GM23338 (cell line): ENCODE results near the gene SI. TPM values are rescaled to one million over a fixed set of nuclear protein-coding genes. Genes with fewer than 3 reads are reported as not detected.
A peak's percentile ranks its signal among the peaks of the same experiment; 100 is the strongest.

ENCODE experiments used
- ATAC-seq: fragments of 200-7000 bp; cut with Tn5 transposase; 3 replicates; pipeline ENCODE4 v1.9.1; 2020
- DNase-seq: peaks from one replicate; pipeline ENCODE4 v3.0.0-alpha.2; 2015; ENCODE audit warnings: low spot score
- H2AFZ ChIP-seq: fragments of 200-600 bp; sonication (generic); 2 replicates; pipeline ENCODE4 v1.8.0; 2016; ENCODE audit warnings: antibody characterized with exemption, mild to moderate bottlenecking, moderate library complexity
- H3F3A ChIP-seq: fragments of 200-600 bp; sonication (generic); replicated peaks from 2 replicates; pipeline ENCODE4 v1.8.0; 2017; ENCODE audit warnings: antibody characterized with exemption, mixed run types, low read depth
- H3K27ac ChIP-seq: fragments of 200-600 bp; sonication (generic); 2 replicates; pipeline ENCODE4 v1.6.1; 2016; ENCODE audit warnings: low read depth
- H3K27me3 ChIP-seq: fragments of 200-600 bp; sonication (generic); 2 replicates; pipeline ENCODE4 v1.8.0; 2016; ENCODE audit warnings: mild to moderate bottlenecking, mixed run types, moderate library complexity; ENCODE audit not compliant: insufficient read depth
- H3K36me3 ChIP-seq: fragments of 200-600 bp; sonication (generic); 2 replicates; pipeline ENCODE4 v1.8.0; 2016; ENCODE audit warnings: mild to moderate bottlenecking; ENCODE audit not compliant: insufficient read depth
- H3K4me1 ChIP-seq: fragments of 200-600 bp; sonication (generic); 2 replicates; pipeline ENCODE4 v1.8.0; 2016; ENCODE audit warnings: mild to moderate bottlenecking, moderate library complexity; ENCODE audit not compliant: insufficient read depth
- H3K4me2 ChIP-seq: fragments of 200-600 bp; sonication (generic); 2 replicates; pipeline ENCODE4 v1.7.1; 2017; ENCODE audit warnings: mixed run types
- H3K4me3 ChIP-seq: fragments of 200-600 bp; sonication (generic); 2 replicates; pipeline ENCODE4 v1.6.1; 2016; ENCODE audit warnings: mixed run types
- H3K79me2 ChIP-seq: fragments of 200-600 bp; sonication (generic); replicated peaks from 2 replicates; pipeline ENCODE4 v1.8.0; 2017; ENCODE audit warnings: mild to moderate bottlenecking; ENCODE audit not compliant: insufficient read depth
- H3K9me2 ChIP-seq: fragments of 200-600 bp; sonication (generic); 2 replicates; pipeline ENCODE4 v1.8.0; 2017; ENCODE audit not compliant: insufficient read depth
- H4K20me1 ChIP-seq: fragments of 200-600 bp; sonication (generic); replicated peaks from 2 replicates; pipeline ENCODE4 v1.8.0; 2017; ENCODE audit warnings: mild to moderate bottlenecking; ENCODE audit not compliant: insufficient read depth
- H3K27ac Mint-ChIP-seq: 2 replicates; pipeline ENCODE4 v1.8.0; 2020; ENCODE audit warnings: inconsistent platforms, mild to moderate bottlenecking, moderate library complexity, mixed read lengths
- H3K27me3 Mint-ChIP-seq: 3 replicates; pipeline ENCODE4 v1.8.0; 2022; ENCODE audit warnings: low read depth, mild to moderate bottlenecking, moderate library complexity, mixed read lengths, inconsistent platforms; ENCODE audit not compliant: insufficient read depth, poor library complexity
- H3K36me3 Mint-ChIP-seq: 3 replicates; pipeline ENCODE4 v1.8.0; 2021; ENCODE audit warnings: low read depth, mild to moderate bottlenecking, inconsistent platforms, moderate library complexity, mixed read lengths
- H3K4me1 Mint-ChIP-seq: 3 replicates; pipeline ENCODE4 v1.8.0; 2020; ENCODE audit warnings: mild to moderate bottlenecking, inconsistent platforms, mixed read lengths
- H3K4me3 Mint-ChIP-seq: 3 replicates; pipeline ENCODE4 v1.8.0; 2021; ENCODE audit warnings: moderate library complexity, mild to moderate bottlenecking, inconsistent platforms, mixed read lengths
- H3K9me3 Mint-ChIP-seq: 3 replicates; pipeline ENCODE4 v1.8.0; 2020; ENCODE audit warnings: moderate library complexity, mild to moderate bottlenecking, inconsistent platforms, mixed read lengths
- CTCF ChIP-seq, 2 experiments: fragments of 200-600 bp in 1 of 2; sonication (generic) in 1 of 2; conservative IDR thresholded peaks; 2 replicates each; pipeline versions ENCODE4 v1.5.1 to v1.6.1; 2016 to 2017; ENCODE audit warnings: antibody characterized with exemption in 2 of 2, low read depth in 2 of 2, mild to moderate bottlenecking in 2 of 2, moderate library complexity in 1 of 2
- JUNB ChIP-seq: IDR thresholded peaks from one replicate; pipeline ENCODE4 v1.6.1; 2016; ENCODE audit warnings: antibody characterized with exemption; ENCODE audit not compliant: unreplicated experiment
- NANOG ChIP-seq: IDR thresholded peaks from 2 replicates; pipeline ENCODE4 v1.6.1; 2016; ENCODE audit warnings: antibody characterized with exemption, borderline replicate concordance
- POLR2AphosphoS5 ChIP-seq: IDR thresholded peaks from 2 replicates; pipeline ENCODE4 v1.6.1; 2016; ENCODE audit warnings: antibody characterized with exemption, low read depth
- REST ChIP-seq: IDR thresholded peaks from one replicate; pipeline ENCODE4 v1.6.1; 2018; ENCODE audit warnings: antibody characterized with exemption; ENCODE audit not compliant: unreplicated experiment
- STAT1 ChIP-seq: IDR thresholded peaks from one replicate; pipeline ENCODE4 v1.6.1; 2016; ENCODE audit warnings: antibody characterized with exemption; ENCODE audit not compliant: unreplicated experiment
- ZNF331 ChIP-seq: fragments of 250-450 bp; sonication (Bioruptor Pico); IDR thresholded peaks from 2 replicates; pipeline ENCODE4 v1.5.0; 2020; ENCODE audit warnings: low read depth, mild to moderate bottlenecking, moderate library complexity
- polyA plus RNA-seq: library from polyadenylated mRNA; unstranded; fragments of >200 nt; fragmentation: Nextera tagmentation; extraction: Ambion mirVana; gene quantifications from 2 replicates; pipeline ENCODE4 v1.2.1, GENCODE V29; 2016
- total RNA-seq: library from RNA; depleted of rRNA; stranded (reverse); fragments of >200 nt; shearing (Covaris generic); gene quantifications from 2 replicates; pipeline ENCODE4 v1.2.3, GENCODE V29; 2014
- TF ChIP-seq, protein P1 (sequence below): IDR thresholded peaks from 2 replicates; pipeline ENCODE4 v1.6.1; 2016; ENCODE audit warnings: antibody characterized with exemption

The SI gene
- total and polyA plus RNA-seq, 2 experiments from 2014 or later, result not detected

GRCh38 chr3:165125836-165126235 lies 47.5 kb upstream of the SI start:
- Histone ChIP-seq H3F3A (no peaks in the 10 kb centered on the region), H3K4me1 (no peaks in the 10 kb centered on the region), H3K27ac (no peak overlapping the region), H3K36me3 (no peaks in the 10 kb centered on the region), H3K9me2 (no peaks in the 10 kb centered on the region), H3K79me2 (no peaks in the 10 kb centered on the region), H3K27me3 (no peaks in the 10 kb centered on the region), H2AFZ (peak overlapping the region; percentile 45; the same call in 1 of the 2 replicates), H4K20me1 (no peaks in the 10 kb centered on the region), H3K4me2 (no peak overlapping the region), H3K4me3 (no peak overlapping the region)
- DNase-seq (no peak), ATAC-seq (no peak)
- Mint-ChIP-seq H3K27me3 (peaks cover 5% of the 10 kb centered on the region), H3K36me3 (no peaks in the 10 kb centered on the region), H3K4me1 (no peaks in the 10 kb centered on the region), H3K27ac (no peak overlapping the region), H3K4me3 (no peak overlapping the region), H3K9me3 (no peaks in the 10 kb centered on the region; the same call in 1 of the 3 replicates)
- TF ChIP-seq, protein P1, sequence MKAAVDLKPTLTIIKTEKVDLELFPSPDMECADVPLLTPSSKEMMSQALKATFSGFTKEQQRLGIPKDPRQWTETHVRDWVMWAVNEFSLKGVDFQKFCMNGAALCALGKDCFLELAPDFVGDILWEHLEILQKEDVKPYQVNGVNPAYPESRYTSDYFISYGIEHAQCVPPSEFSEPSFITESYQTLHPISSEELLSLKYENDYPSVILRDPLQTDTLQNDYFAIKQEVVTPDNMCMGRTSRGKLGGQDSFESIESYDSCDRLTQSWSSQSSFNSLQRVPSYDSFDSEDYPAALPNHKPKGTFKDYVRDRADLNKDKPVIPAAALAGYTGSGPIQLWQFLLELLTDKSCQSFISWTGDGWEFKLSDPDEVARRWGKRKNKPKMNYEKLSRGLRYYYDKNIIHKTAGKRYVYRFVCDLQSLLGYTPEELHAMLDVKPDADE, result no peak
- TF ChIP-seq POLR2AphosphoS5 (no peak), ZNF331 (no peak), STAT1 (no peak), JUNB (no peak), CTCF (conservative IDR thresholded peaks at IDR 0.05; ENCODE audit: low read depth in 2 of 2) (no peak)

GRCh38 chr3:165111401-165111800 lies 33.1 kb upstream of the SI start:
- Histone ChIP-seq H3F3A (no peaks in the 10 kb centered on the region), H4K20me1 (no peaks in the 10 kb centered on the region), H3K9me2 (no peaks in the 10 kb centered on the region), H3K4me3 (no peak overlapping the region), H3K4me1 (no peaks in the 10 kb centered on the region), H3K79me2 (no peaks in the 10 kb centered on the region), H2AFZ (no peak overlapping the region), H3K27ac (no peak overlapping the region), H3K4me2 (no peak overlapping the region), H3K27me3 (no peaks in the 10 kb centered on the region), H3K36me3 (no peaks in the 10 kb centered on the region)
- no peak overlapping the region for H3K4me3 Mint-ChIP-seq
- H3K36me3 Mint-ChIP-seq, result no peaks in the 10 kb centered on the region
- H3K27me3 Mint-ChIP-seq, result no peaks in the 10 kb centered on the region
- TF ChIP-seq NANOG, result no peak
- TF ChIP-seq, protein P1, result no peak
- DNase-seq (no peak), ATAC-seq (no peak)
- H3K27ac Mint-ChIP-seq, result no peak overlapping the region
- no peaks in the 10 kb centered on the region for H3K4me1 Mint-ChIP-seq
- H3K9me3 Mint-ChIP-seq, result no peaks in the 10 kb centered on the region

DNA sequence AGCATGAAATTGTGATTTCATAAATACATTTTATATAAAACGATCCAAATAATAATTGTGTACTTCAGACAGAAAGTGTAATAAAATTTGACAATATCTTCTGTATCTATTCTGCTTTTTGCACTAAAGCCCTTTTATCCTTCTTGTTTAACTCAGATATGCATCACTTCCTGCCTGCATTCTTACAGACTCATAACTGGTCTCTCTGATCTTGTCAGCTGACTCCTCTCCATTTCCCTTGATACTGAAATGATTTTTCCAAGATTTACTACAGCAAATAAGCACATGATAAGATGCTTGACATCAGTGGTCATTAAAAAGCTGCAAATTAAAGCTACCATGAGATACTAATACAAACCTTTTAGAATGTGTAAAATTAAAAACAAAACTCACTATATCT lies 25.3 kb upstream of the SI start:
- Mint-ChIP-seq H3K4me1 (no peaks in the 10 kb centered on the region), H3K4me3 (no peak overlapping the region), H3K27ac (no peak overlapping the region), H3K27me3 (no peaks in the 10 kb centered on the region), H3K9me3 (no peaks in the 10 kb centered on the region), H3K36me3 (no peaks in the 10 kb centered on the region)
- no peak for ATAC-seq
- no peak overlapping the region for H3K4me3 ChIP-seq
- H4K20me1 ChIP-seq, result no peaks in the 10 kb centered on the region
- no peaks in the 10 kb centered on the region for H3K9me2 ChIP-seq
- H3K36me3 ChIP-seq, result no peaks in the 10 kb centered on the region
- no peak overlapping the region for H2AFZ ChIP-seq
- no peaks in the 10 kb centered on the region for H3K27me3 ChIP-seq
- no peak overlapping the region for H3K4me2 ChIP-seq
- H3K27ac ChIP-seq, result no peak overlapping the region
- DNase-seq, result no peak
- no peaks in the 10 kb centered on the region for H3K79me2 ChIP-seq
- no peaks in the 10 kb centered on the region for H3F3A ChIP-seq
- no peaks in the 10 kb centered on the region for H3K4me1 ChIP-seq
- TF ChIP-seq ZNF331 (no peak), REST (no peak)
